GM04503 (cell line): ENCODE results near the gene TUBB4B.
"Not testable (repeated sequence)": the region's sequence is repeated elsewhere in the genome, so short reads cannot be mapped to it uniquely, and the experiment has no call there.

ENCODE experiments used
- DNase-seq: peaks from one replicate; pipeline ENCODE4 v3.0.0-alpha.2; 2012; ENCODE audit warnings: low read depth

TUBB4B gene

GRCh38 chr9:137251490-137252268 lies 10.6 kb downstream of the TUBB4B start:
- no peak for DNase-seq

GRCh38 chr9:137252555-137253506 lies 11.7 kb downstream of the TUBB4B start:
- no peak for DNase-seq

DNA sequence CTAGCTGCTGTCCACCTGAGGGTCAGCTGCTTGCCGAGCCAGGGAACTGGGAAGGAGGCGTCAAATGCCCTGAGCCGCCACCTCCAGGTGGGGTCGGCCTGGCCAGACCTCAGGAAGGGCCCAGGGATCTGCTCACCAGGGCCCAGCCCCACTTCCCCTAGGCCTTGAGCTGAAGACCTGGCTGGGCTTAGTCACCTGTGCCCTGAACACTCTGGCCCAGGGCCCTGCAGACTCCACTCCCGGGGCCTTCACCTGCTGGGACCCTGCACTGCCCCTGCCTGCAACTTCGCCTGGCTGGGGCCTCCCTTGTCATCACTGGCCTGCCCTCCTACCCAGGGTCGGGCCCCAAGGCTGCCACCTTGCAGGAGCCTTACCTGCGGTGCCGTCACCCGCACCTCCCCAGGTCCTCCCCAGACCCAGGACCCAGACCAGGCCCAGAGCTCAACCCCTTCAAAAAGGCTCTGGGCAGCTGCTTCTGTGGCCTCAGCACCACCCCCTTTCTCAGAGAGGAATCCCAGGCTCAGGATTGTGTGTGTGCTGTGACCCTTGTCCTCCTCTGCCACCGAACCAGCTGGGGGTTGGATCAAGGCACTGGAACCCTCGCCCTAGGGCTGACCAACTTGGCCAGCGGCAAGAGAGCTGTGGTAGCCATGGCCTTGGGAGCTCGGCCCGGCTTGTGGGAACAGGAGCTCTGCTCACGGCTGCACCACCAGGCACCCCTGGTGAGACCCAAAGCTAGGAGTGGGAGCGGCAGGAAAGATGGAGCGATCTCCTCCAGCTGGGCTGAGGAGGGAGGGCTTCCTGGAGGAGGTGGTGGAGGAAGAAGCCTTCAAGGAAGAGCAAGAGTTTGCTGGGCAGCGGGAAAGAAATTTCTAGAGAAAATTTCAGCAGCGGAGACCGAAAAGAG lies 12.9 kb downstream of the TUBB4B start:
- no peak for DNase-seq

DNA sequence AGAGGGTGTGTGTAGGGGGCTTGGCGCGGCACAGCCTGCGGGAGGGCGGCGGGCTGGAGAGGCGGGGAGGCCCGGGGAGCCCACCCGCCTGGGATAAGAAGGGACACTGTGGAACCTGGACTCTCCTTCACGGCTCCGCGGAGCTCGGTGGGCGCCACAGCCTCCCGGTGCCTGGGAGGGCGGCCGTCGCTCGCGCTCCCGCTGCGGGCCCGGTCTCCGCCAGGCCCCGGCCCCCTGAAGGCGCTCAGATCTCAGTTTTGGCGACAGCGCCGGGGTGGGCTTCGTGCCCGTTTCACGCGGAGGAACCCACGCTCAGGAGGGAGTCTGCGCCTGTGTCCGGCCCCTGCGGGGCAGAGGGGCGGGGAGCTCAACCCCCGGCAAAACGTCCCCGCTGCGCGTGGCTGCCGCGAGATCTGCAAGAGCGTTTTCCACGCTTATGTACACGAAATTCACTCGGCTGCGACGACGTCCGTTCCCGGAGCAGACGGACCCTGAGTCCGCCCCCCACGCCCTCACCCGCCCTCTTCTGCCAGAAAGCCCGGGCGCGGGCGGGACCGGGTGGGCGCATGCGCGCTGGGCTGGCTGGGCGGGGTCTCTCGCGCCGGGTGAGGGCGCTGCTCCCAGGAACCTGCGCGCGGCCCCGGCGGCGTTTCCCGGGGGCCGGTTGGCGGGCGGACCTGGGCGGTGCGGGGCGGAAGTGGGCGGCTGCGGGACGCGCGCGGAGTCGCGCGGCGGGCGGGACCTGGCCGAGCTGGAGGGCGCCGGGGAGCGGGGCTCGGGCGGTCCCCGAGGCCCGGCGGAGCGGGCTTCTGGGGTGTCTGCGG lies 13.7 kb downstream of the TUBB4B start, which contains the start of gene NELFB:
NELFB (plus strand) TSS at position 704 of the 824 bp plus-strand sequence.
- DNase-seq: peak; percentile 33

- DNase-seq: no peak
These were observed 14.5 kb downstream of the TUBB4B start for GRCh38 chr9:137255448-137256114.

GRCh38 chr9:137256362-137256761 lies 15.3 kb downstream of the TUBB4B start:
- no peak for DNase-seq

DNA sequence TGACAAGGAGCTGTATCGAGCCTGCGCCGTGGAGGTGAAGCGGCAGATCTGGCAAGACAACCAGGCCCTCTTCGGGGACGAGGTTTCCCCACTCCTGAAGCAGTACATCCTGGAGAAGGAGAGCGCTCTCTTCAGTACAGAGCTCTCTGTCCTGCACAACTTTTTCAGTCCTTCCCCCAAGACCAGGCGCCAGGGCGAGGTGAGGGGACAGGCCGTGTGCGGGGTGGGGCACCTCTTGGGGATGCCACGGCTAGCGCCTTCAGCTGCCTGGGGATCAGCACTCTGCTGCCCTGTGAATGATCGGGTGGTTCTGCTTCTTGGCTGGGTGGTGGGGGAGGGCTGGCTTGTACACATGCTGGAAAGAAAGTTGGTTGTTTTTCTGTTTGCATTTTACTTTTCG lies 15.8 kb downstream of the TUBB4B start:
- DNase-seq: no peak

- DNase-seq: not testable (repeated sequence)
These were observed 21.3 kb downstream of the TUBB4B start for GRCh38 chr9:137262173-137262908.

DNA sequence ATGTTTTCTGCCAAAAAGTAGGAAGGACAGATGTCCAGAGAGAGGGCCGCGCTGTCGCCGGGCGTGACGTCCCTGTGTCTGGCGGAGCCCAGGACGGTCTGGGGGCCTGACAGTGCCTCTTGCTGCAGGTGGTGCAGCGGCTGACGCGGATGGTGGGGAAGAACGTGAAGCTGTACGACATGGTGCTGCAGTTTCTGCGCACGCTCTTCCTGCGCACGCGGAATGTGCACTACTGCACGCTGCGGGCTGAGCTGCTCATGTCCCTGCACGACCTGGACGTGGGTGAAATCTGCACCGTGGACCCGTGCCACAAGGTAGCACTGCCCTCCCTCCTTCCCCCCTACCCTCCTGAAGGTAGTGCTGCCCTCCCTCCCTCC lies 21.8 kb downstream of the TUBB4B start:
- DNase-seq: no peak

GRCh38 chr9:137263506-137263905 lies 22.4 kb downstream of the TUBB4B start:
- no peak for DNase-seq

DNA sequence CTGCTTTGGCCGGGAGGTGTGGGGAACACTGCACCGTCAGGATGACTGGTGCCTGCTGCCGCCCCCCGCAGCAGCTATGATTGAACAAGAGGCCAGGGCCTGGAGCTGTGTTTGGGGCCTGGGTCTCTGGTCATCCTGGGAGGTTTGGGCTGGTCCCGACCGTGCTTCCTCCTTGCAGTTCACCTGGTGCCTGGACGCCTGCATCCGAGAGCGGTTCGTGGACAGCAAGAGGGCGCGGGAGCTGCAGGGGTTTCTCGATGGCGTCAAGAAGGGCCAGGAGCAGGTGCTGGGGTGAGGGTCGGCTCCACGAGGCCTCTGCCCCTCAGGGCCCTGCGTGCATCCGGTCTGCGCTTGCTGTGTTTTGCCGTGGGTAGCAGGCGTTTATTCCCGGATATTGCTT lies 23.0 kb downstream of the TUBB4B start:
- no peak for DNase-seq

GRCh38 chr9:137265496-137266161 lies 24.5 kb downstream of the TUBB4B start:
- no peak for DNase-seq

GRCh38 chr9:137266162-137266527 lies 25.1 kb downstream of the TUBB4B start:
- no peak for DNase-seq

GRCh38 chr9:137266585-137267453 lies 25.7 kb downstream of the TUBB4B start:
- no peak for DNase-seq

GRCh38 chr9:137267933-137268355 lies 26.9 kb downstream of the TUBB4B start:
- no peak for DNase-seq

GRCh38 chr9:137268538-137269201 lies 27.6 kb downstream of the TUBB4B start:
- DNase-seq: no peak

DNA sequence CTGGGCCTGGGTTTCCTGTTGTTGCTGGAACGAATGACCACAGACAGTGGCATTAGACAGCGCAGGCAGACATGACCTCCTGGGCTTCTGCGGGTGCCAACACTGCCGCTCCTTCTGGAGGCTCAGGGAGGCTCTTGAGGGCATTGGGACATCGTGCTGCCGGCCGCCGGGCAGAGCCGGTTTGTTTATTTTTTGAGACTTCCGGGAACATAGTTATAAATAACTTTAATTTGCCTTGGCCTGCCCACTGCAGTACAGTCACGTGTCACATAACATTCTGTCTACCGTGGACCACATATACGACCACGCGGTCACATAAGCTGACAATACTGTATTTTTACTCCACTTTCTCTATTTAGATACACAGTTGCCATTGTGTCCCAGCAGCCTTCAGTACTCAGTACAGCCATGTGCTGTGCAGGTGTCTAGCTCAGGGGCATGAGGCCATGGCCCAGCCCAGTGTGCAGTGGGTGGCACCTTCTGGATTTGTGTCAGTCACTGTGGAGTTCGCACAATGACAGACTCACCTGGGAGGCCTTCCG lies 28.2 kb downstream of the TUBB4B start:
- DNase-seq: no peak
